AG10803 (cell line): ENCODE measurements around the gene CEP170B.
"Not testable (repeated sequence)": the region's sequence is repeated elsewhere in the genome, so short reads cannot be mapped to it uniquely, and the experiment has no call there.

Experiments
- DNase-seq: peaks from one replicate; pipeline ENCODE4 v3.0.0; 2010; ENCODE audit warnings: low read depth
- H3K4me3 ChIP-seq: 2 replicates; pipeline ENCODE4 v1.5.1; 2011; ENCODE audit warnings: mild to moderate bottlenecking, low read length, control low read depth
- CTCF ChIP-seq: conservative IDR thresholded peaks from 2 replicates; pipeline ENCODE4 v1.5.1; 2011; ENCODE audit warnings: mild to moderate bottlenecking, low read length, control low read depth, inconsistent platforms

Gene CEP170B

DNA sequence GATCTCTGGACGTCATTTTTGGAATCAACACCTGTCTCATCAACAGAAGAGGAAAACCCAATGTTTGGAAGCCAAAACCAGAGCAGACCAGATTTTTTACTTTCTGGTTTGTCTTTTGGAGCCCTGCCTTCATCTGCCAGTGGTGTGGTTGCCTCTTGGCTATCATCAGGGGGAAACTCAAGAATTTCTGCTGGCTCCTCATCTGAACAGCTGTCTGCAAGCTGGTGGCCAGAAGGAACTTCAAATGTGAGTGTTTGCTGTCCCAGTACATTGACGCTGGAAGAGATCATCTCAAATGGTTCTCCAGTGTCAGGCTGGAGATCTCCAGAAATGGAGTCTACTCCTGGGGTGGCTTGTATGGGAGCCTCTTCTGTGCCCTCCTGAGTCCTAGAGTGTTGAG is 73.4 kb downstream of the CEP170B start:
- peak; percentile 59 for DNase-seq
- no peak overlapping the region for H3K4me3 ChIP-seq
- no peak for TF ChIP-seq CTCF

GRCh38 chr14:104938960-104939359 is 73.9 kb downstream of the CEP170B start:
- no peak overlapping the region for H3K4me3 ChIP-seq
- DNase-seq = no peak
- no peak for TF ChIP-seq CTCF

GRCh38 chr14:104939666-104940410 is 74.8 kb downstream of the CEP170B start:
- no peak overlapping the region for H3K4me3 ChIP-seq
- DNase-seq = no peak
- no peak for TF ChIP-seq CTCF

GRCh38 chr14:104940526-104941150 is 75.6 kb downstream of the CEP170B start:
- 0 out of 2 replicates have a peak, but pooled peaks have one; percentile 5 for TF ChIP-seq CTCF
- DNase-seq = no peak
- H3K4me3 ChIP-seq = no peak overlapping the region

GRCh38 chr14:104941508-104942365 is 76.7 kb downstream of the CEP170B start:
- H3K4me3 ChIP-seq = no peak overlapping the region
- no peak for DNase-seq
- TF ChIP-seq CTCF = no peak

GRCh38 chr14:104942586-104942985 is 77.5 kb downstream of the CEP170B start:
- DNase-seq = no peak
- TF ChIP-seq CTCF = no peak
- H3K4me3 ChIP-seq = no peak overlapping the region

DNA sequence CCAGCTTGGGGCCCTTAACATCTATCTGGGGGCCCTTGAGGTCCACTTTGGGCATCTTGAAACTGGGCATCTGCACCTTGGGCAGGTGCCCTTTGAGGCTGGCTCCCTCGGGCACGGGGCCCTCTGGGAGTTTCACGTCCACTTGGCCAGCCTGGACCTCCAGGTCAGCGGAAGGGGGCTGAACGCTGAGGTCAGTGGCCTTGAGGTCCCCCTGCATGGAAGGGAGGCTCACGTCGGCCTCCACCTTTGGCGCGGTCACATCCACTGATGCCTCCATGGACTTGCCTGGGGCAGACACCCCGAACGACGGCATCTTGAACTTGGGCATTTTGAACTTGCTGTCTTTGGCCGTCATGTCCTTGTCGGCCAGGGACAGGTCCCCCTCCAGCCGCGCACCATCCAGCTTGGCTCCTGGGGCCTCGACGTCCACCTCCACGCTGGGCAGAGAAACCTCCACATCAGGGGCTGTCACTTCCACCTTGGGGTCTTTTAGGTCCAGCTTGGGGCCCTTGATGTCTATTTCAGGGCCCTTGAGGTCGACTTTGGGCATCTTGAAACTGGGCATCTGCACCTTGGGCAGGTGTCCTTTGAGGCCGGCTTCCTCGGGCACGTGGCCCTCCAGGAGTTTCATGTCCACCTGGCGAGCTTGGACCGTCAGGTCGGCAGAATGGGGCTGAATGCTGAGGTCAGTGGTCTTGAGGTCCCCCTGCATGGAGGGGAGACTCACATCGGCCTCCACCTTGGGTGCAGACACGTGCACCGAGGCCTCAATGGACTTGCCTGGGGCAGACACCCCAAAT is 78.3 kb downstream of the CEP170B start:
- not testable (repeated sequence) for DNase-seq, H3K4me3 ChIP-seq

- not testable (repeated sequence) for DNase-seq, H3K4me3 ChIP-seq
Measured at GRCh38 chr14:104944016-104944308, 78.9 kb downstream of the CEP170B start.

- DNase-seq = not testable (repeated sequence)
Measured at GRCh38 chr14:104944436-104945205, 79.6 kb downstream of the CEP170B start.

DNA sequence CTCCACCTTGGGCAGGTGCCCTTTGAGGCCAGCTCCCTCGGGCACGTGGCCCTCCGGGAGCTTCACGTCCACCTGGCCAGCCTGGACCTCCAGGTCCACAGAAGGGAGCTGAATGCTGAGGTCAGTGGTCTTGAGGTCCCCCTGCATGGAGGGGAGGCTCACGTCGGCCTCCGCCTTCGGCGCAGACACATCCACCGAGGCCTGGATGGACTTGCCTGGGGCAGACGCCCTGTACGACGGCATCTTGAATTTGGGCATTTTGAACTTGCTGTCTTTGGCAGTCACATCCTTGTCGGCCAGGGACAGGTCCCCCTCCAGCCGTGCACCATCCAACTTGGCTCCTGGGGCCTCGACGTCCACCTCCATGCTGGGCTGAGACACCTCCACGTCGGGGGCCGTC is 80.2 kb downstream of the CEP170B start:
- DNase-seq, H3K4me3 ChIP-seq: not testable (repeated sequence)

More at GRCh38 chr14:104944436-104945205, 79.6 kb downstream of the CEP170B start:
- H3K4me3 ChIP-seq = not testable (repeated sequence)
